ENCODE results near the gene ABHD10.
A peak's percentile ranks its signal among the peaks of the same experiment; 100 is the strongest.

Gene ABHD10

DNA sequence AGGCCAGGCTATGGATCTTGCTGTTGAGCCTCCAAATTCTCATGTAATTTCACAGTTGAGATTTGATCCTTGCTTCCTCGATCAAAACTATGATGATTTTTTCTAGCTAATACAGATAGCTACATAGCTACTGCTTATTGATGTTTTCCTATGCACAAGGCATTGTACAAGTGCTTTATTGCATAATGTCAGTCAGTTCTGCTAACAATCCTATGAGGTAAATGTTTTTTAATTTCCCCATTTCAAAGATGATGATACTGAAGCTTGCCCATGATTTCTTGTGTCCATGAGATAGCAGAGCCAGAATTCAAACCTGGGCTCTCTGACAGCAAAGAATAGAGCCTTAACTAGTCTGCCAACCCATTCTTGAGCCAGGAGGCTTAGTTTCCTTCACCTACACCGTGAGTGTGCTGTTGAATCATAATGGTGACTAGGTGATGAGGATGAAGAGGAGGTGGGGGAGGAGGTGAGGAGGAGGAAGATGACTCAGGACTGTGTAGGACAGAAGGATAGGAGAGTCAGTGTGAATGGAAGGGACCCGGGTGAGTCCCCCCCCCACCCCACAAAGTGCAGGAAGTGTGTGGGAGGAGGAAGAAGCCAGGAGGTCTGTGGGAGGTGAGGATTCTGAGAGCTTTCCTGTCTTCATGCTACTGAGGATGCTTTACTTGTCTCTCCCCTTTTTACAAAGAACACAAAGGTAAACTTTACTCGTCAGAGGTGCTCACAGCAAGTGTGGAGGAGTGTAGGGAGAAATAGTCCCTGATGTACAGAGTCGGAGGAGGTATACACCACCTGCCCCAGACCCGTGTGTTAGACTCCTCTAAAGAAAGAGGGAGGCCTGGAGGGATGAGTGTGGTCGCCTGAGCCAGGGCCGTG lies 23.5 kb downstream of the ABHD10 start:
- no peak for DNase-seq

GRCh38 chr3:112003321-112004080 lies 24.7 kb downstream of the ABHD10 start:
- DNase-seq = no peak

DNA sequence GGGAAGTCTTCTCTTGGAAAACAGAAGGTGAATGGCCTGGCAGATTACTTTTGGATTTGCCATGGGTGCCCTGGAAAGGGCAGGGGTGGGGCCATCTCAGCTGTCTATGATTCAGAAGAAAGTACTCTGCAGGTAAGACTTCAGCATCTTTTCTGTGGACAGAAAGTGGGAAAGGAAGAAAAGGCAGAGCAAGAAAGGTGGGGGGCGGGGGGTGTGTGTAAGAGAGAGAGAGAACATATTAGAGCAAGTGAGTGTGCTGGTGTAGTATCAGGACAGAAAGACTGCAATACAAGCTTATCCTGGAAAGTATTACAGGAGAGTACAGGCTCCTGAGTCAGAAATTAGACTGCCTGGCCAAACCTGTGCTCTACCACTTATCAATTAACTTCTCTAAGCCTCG lies 25.4 kb downstream of the ABHD10 start:
- no peak for DNase-seq

GRCh38 chr3:112004669-112005068 lies 25.8 kb downstream of the ABHD10 start:
- DNase-seq = no peak

DNA sequence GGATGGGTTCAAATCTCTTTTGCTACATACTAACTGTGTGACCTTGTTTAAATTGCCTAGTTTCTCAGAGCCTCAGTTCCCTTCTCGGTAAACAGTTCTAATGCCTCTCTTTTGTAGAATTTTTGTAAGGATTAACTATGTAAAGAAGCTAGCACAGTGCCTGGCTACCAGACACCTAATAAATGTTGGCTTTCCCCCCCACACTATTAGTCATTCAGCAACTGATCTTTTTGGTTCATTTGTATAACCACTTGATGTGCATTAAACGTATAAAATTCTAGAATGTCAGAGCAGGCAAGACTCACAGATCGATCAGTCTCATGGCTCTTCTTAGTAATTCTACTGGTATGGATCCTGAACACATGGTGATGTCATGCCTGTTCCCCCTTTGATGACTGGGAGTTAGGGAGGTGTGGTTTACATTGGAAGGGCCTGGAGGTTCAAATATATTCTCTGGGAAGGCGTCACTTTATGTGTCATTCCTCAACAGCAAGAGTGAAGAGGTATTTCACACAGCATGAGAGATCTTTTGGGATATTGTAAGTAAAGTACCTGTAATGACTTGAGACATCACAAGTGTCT lies 26.4 kb downstream of the ABHD10 start:
- no peak for DNase-seq

DNA sequence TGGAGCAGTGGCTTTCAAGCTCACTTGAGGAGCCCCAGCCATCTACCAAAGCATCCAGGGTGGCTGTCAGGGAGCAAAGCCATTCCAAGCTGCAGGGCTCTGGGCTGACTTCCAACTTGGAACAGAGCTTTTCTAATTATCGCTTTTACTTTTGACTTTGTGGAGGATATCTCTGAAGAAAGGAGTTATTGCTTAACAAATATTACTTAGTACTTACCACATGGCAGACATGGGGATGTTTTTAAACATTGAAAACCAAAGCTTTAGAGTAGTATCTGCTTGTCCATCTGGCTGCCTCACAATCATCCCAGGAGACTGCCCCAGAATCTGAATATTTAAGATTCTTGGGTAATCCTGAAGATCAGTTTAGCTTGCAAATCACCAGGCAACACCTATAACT lies 28.8 kb downstream of the ABHD10 start:
- DNase-seq = no peak

- DNase-seq = no peak
These were observed 30.8 kb downstream of the ABHD10 start for GRCh38 chr3:112009670-112010069.

DNA sequence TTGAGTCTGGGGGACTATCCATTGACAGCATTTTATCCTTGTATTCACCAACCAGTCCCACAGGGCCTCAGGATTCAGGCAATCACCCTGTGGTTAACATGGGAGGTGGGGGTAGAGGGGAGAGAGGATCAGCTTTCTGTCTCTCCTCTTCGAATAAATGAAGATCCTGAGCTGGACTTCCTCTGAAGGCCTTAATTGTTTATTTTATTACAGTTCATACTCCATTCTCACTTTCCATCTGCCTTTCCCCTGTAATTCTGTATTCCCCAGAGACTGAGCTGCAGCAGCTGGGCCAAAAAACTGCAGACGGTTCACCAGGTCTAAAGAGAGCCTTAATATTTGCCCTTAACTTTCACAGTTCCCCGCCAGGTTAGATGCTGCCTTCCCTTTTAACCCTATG lies 31.8 kb downstream of the ABHD10 start:
- peak; percentile 58 for DNase-seq

- DNase-seq = no peak
These were observed 32.6 kb downstream of the ABHD10 start for GRCh38 chr3:112011376-112011940.

DNA sequence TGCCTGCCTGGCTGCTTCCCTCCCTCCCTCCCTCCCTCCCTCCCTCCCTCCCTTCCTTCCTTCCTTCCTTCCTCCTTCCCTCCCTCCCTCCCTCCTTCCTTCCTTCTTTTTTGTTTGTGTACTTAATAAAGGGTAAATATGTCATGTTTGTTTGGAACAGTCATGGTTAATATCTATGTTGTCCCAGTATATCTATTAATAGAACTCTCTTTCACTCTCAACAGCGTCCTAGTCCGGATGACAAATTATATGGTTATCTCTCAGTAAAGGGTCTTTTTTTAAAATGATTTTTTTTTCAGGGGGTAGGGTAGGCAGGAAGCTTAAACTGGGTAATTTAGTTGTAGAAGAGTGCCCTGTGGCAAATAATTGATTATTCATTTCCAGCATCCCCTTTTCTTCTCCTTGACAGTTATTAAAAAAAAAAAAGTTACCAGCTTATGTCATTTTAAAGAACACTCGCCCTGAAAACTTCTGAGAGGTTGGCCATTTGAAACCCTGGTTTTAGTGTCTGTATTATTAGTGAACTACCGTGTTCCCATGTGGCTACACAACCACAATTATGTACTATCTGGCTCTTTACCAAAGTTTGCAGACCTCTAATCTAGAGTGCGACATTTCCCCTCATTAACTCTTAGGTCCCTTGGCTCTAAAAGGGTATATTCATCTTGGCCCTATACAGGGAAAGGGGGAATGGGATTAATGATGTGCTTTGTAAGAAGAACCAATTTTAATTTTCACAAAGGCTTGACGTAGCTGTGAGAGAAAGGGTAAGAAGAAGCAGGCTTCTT lies 33.6 kb downstream of the ABHD10 start:
- no peak for DNase-seq

DNA sequence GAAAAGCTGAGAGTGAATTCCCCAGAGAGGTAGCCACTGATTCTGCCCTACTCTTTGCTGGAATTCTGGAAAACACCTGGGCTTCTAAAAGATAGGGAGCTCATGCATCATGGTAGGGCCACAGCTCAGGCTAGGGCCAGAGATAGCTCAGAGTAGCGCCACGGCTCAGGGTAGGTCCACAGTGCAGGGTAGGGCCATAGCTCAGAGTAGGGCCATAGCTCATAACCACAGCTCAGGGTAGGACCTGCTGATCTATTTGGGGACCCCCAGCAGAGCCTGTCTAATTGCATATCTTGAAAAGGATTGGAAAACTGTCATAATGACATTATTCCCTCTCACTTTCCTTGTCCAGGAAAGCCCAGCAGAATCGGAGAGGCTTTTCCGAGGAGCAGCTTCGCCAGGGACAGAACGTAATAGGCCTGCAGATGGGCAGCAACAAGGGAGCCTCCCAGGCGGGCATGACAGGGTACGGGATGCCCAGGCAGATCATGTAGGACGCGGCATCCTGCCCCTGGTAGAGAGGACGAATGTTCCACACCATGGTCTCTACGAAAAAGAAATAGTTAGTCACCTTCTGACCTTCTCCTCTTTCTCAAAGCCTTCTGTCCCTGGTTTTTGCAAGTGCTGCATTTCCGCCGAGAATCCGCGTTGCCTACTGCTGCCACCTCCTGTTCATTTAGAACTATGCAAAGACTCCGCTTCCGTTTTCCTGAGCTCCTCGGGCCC lies 34.4 kb downstream of the ABHD10 start:
- no peak for DNase-seq

- no peak for DNase-seq
These were observed 34.9 kb downstream of the ABHD10 start for GRCh38 chr3:112013784-112014143.

- DNase-seq = no peak
These were observed 38.3 kb downstream of the ABHD10 start for GRCh38 chr3:112017091-112017490.

DNA sequence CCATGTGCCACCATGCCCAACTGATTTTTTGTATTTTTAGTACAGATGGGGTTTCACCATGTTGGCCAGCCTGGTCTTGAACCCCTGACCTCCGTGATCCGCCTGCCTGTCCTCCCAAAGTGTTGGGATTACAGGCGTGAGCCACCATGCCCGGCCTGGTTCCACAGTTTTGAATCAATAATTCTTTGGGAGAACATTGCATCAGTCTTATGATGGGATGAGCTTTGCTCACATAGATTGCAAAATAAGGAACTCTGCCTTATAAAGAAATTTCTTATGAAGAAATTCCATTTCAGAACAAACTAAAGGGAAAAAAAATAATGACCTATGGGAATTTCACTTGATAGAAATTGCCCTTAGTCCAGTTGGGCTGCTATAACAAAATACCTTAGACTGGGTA lies 39.9 kb downstream of the ABHD10 start:
- no peak for DNase-seq

DNA sequence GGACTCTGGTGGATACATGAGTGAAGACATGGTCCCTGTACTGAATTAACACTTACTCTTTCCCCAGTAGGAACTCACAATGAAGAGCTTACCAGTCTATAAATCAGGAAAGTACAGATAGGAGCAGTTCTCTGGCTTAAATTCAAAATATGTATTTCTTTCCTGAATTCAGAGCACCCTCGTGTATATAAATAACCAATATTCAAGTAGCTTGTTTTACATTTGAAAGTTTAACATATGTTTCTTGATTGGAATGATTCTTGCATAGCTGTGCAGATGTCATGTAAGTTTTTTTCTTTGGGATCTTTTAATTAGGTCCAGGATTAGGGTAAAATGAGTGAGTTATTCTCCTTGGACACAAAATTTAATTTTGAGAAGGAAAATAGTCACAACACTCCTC lies 40.9 kb downstream of the ABHD10 start:
- no peak for DNase-seq

DNA sequence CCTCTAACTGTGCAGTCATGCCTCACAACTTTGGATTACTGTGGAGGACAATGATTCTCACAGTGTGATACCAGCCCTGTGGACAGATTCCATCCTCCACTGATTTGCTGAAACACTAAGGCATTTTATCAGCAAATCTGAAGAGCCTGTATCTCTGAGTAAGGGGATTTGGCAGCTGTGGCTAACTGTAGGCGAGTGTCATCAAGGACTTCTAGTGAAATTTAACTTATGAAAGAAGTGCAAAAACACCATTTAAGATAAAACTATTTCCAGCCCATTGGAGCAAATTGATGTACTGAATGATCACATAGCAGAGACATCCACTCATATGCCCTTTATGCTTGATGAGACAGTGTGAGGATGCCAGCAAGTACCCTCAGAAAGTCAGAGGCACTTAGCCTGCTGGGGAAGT lies 41.9 kb downstream of the ABHD10 start:
- no peak for DNase-seq

- DNase-seq = no peak
These were observed 48.3 kb downstream of the ABHD10 start for GRCh38 chr3:112027142-112027541.

- DNase-seq = no peak
These were observed 49.0 kb downstream of the ABHD10 start for GRCh38 chr3:112027826-112028225.

- no peak for DNase-seq
These were observed 52.1 kb downstream of the ABHD10 start for GRCh38 chr3:112030901-112031300.

DNA sequence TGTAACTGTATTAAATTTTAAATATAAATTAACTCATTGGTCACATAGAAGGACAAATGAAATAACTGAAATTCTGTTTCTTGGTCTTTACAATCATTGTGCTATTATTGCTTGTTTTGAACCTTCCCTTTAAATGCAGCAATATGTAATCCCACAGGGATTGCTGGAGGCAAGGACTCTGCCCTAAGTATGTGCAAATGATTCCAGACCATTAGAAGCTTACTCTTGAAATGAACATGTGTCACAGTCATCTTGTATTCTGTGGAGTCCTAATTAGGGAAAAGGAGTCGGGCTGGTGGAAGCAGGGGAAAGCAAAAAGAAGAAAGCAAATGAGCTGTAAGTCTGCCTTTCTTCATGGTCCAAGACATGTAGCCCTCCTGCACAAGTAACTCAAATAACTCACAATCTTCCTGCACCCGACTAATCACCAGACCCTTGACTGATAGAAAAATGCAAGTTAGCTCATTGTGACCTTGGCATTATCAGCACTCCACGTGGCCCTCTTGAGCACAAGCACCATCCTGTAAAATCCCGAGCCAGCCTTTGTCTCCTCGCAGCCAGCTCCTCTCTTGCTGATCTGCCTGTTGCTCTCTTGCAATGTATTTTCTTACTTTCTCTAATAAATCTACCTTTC lies 53.4 kb downstream of the ABHD10 start:
- no peak for DNase-seq

DNA sequence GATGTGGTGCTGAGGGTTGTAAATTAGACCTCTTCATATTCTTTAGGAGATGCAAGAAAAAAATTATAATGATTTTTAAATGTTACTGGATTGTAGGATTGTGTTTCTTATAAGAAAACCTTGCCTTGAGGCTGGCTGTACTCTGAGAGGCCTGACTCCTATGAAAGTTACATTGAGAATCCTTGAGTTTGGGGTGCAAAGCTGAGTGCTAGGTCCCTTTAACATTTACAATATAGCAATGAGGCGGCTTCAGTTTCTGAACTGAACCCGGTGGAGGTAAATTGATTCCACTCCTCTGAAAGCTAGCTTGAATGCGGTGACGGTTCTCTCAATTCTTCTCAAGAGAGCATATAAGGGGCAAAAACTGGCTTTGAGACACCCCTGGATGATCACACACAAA lies 55.6 kb downstream of the ABHD10 start, which contains the start of gene TMPRSS7:
TMPRSS7 (plus strand) TSS at position 301 of the 400 bp plus-strand sequence. CDS start 110 bp downstream, outside the sequence.
- no peak for DNase-seq

All from DMS153 (cell line).